ENCODE results near the gene TGFBR2.

Gene TGFBR2

GRCh38 chr3:30692498-30693130 lies 86.2 kb downstream of the TGFBR2 start:
- no peak for DNase-seq (ENCODE audit: low read depth, low spot score)

DNA sequence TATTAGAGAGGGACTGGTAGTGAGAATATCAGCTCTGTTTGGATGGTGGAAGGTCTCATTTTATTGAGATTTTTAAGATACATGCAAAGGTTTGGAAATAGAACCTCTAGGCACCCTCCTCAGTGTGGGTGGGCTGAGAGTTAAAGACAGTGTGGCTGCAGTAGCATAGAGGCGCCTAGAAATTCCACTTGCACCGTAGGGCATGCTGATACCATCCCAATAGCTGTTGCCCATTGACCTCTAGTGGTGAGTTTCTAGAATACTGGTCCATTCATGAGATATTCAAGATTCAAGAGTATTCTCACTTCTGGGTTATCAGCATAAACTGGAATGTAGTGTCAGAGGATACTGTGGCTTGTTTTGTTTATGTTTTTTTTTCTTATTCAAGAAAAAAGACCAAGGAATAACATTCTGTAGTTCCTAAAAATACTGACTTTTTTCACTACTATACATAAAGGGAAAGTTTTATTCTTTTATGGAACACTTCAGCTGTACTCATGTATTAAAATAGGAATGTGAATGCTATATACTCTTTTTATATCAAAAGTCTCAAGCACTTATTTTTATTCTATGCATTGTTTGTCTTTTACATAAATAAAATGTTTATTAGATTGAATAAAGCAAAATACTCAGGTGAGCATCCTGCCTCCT lies 87.2 kb downstream of the TGFBR2 start:
- no peak for DNase-seq (ENCODE audit: low read depth, low spot score)

DNA sequence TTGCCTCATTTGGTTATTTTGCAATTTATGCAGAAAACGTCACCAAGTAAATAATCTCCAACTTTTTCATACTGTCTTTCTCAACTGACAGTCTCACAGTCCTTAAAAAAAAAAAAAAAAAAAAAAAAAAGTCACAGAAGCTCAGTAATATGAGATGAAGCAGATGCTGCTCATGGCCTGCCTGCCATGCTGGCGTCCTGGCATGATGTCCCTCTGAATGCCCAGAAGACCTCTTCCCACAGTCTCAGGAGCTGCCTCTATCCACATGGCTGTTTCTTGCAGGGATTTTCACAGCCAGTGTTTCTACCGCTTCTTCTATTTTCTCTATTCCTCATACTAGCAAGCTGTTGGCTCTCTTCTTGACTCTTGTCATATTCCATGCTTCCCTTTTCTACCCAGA lies 87.7 kb downstream of the TGFBR2 start:
- no peak for DNase-seq (ENCODE audit: low read depth, low spot score)

DNA sequence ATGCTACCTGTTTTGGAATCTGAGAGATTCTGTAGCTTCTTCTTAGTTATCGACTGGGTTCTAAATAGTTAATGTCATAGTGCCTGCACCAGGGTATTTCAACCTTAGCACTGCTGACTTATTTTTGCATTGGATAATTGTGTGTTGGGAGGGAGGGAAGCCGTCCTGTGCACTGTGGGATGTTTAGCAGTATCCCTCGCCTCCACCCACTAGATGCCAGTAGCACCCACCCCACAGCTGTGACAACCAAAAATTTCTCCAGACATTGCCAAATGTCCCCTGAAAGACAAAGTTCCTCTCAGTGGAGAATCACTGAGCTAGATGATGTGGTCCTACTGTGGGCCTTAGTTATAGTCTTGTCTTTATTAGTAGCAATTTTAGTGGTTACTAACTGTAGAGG lies 88.3 kb downstream of the TGFBR2 start:
- DNase-seq (ENCODE audit: low read depth, low spot score): no peak

DNA sequence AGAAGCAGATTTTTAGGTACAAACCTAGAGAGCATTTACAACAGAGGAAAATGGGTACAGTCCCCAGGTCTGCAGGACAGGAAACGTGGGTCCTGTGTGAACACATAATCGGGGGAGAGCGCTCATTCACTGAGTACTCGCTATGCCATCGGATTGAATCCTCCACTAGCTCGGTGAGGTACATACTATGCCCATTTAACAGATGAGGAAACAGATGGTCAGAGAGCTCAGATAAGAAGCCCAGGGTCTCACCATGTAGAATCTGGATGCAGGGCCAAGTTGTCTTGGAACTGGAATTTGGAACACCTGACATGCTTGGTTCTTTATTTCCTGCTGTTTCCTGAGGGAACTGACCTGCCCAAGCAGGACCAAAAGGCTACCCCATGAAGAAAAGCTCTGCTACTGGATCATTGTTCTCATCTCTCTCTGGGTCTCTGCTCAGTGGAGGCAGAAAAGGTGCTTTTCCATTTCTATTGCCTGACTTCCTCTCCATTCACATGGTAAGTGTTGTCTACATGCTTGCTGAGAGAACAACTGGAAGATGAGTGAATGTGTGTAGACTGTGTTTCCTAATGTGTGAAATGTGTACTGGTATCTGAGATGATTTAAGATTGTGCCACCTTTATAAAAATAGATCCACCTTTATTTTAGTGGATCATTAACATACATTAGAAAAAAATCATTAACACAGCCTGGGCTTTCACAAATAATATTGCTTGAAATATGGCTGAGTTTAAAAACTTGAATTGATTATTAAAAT lies 89.1 kb downstream of the TGFBR2 start:
- no peak for DNase-seq (ENCODE audit: low read depth, low spot score)

GRCh38 chr3:30696403-30696819 lies 90.0 kb downstream of the TGFBR2 start:
- no peak for DNase-seq (ENCODE audit: low read depth, low spot score)

- no peak for DNase-seq (ENCODE audit: low read depth, low spot score)
Observed at GRCh38 chr3:30696896-30697295, 90.5 kb downstream of the TGFBR2 start.

DNA sequence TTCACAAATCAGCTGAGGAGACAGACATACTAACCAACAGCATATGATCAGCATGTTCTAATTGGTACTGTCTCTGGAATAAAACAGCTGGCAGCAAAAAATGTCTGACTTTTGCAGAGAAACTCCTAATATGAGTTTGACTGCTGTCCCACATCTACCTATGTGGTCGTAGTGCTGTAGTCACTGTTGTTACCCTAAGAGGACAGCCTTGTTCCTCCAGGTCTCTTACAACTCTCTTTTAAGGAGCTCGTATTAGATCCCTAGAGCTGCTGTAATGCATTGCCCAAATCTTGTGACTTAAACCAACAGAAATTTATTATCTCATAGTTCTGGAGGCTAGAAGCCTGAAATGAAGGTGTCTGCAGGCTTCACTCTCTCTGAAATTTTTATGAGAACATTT lies 92.1 kb downstream of the TGFBR2 start:
- no peak for DNase-seq (ENCODE audit: low read depth, low spot score)

GRCh38 chr3:30699927-30700326 lies 93.5 kb downstream of the TGFBR2 start:
- no peak for DNase-seq (ENCODE audit: low read depth, low spot score)

GRCh38 chr3:30700702-30701321 lies 94.4 kb downstream of the TGFBR2 start:
- no peak for DNase-seq (ENCODE audit: low read depth, low spot score)

DNA sequence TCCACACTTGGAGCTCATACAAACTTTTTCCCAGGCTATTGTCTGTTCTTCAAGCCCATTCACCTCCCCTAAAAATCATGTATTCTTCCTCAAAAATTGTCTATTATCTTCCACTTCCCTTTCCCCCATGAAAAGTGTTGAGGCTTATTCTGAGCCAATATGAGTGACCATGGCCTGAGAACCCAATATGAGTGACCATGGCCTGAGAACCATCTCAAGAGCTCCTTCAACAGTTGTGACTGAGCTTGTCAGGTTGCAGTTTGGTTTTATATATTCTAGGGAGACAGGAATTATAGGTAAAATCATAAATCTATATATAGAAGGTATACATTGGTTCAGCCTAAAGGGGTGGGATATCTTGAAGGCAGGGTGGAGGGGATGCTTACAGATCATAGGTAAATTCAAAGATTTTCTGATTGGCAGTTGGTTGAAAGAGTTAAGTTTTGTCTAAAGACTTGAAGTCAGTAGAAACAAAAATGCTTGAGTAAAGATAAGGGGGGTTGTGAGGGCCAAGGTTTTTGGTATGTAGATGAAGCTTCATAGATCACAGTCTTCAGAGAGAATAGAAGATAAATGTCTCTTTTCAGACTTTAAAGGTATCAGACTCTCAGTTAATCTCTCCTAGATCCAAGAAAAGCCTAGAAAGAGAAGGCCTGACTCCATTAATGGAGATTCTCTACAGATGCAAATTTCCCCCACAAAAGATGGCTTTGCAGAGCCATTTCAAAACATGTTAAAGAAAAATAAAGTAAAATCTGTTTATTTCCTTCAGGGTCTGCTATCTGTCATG lies 95.8 kb downstream of the TGFBR2 start:
- no peak for DNase-seq (ENCODE audit: low read depth, low spot score)

DNA sequence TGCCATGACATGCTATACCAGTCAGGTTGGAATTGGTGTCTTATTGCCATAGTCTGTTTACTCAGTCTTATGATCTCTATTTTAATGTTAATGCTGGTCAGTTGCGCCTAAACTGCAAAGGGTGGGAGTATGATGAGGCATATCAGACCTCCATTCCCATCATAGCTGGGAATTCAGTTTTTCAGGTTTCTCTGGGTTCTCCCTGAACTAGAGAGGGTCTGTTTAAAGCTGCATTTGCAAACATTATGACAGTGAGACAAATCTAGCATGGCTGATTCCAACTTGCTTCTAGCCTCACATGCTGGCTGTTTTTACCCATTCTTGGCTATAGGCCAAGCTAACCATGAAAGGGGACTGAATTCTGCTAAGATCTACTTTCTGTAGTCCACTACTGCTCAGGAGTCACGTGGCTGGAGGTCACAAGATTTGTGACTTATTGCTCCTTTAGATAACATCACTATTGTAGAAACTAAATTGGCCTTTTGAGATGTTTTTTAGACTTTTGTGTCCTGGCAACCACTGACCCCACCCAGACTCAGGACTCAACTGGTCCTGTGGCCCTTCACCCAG lies 96.5 kb downstream of the TGFBR2 start:
- DNase-seq (ENCODE audit: low read depth, low spot score): no peak

DNA sequence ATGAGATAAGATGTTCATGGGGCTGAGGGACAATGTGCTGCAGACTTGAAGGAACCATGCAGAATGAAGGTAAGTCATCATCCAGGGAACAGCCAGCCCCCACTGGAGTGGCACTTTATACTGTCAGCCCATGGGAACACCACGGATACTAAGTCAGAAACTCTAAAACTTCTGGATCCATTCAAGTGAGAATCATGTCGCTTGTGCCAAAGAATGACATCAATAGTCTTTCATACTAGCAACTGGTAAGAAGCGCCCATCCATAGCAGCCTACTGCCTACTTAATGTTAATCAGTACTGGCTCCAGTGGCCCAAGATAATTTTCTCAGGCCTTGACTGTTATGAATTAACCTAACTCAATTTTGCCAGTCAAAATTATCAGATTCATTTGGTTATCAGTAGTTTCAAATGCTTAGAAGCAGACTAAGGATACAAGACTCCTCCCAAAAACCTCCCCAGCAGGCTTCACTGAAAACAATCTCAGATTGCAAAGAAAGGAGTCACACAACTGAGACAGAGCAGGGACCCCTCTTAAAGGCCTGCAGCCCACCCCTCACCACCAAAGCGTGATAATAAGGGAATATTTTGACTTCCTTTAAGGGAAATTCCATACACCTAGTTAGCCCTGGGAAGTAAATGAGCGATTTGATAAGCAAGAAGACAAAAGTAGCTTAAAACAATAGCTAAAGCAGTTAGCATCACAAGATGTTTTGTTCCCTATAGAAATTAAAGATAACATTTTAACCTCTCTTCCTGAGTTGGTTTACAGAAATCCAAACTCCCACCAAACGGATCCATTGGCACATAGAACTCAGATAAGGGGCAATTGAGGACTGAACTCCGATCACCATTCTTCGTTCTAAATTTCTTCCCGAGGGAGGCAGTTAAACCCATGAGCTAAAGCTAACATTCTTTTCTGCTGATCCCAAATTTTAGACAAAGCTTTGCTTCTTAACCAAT lies 98.8 kb downstream of the TGFBR2 start:
- no peak for DNase-seq (ENCODE audit: low read depth, low spot score)

GRCh38 chr3:30707825-30708224 lies 101.4 kb downstream of the TGFBR2 start:
- no peak for DNase-seq (ENCODE audit: low read depth, low spot score)

DNA sequence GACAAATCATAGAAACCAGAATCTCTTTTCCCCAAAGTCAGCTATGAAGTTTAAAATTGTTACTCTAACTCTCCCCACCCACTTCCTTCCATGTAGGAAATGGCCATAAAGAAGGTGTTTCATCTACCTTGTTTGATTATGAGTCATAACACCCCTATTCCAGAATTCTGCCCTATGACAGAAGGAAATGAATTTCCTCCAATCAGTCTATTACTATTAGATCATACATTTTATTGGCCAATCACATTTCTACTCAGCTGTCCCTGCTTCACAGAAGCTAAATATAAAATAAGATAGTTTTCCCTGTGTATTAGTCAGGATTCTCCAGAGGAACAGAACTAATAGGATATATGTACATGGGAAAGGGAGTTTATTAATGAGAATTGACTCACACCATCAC lies 102.1 kb downstream of the TGFBR2 start:
- no peak for DNase-seq (ENCODE audit: low read depth, low spot score)

GRCh38 chr3:30710017-30710416 lies 103.6 kb downstream of the TGFBR2 start:
- no peak for DNase-seq (ENCODE audit: low read depth, low spot score)

GRCh38 chr3:30711151-30711550 lies 104.8 kb downstream of the TGFBR2 start:
- DNase-seq (ENCODE audit: low read depth, low spot score): no peak

GRCh38 chr3:30711867-30712266 lies 105.5 kb downstream of the TGFBR2 start:
- DNase-seq (ENCODE audit: low read depth, low spot score): no peak

- DNase-seq (ENCODE audit: low read depth, low spot score): no peak
Observed at GRCh38 chr3:30712991-30713390, 106.6 kb downstream of the TGFBR2 start.

- no peak for DNase-seq (ENCODE audit: low read depth, low spot score)
Observed at GRCh38 chr3:30713885-30714503, 107.6 kb downstream of the TGFBR2 start.
